Naive thymus-derived CD4-positive, alpha-beta T cell (primary cell): Measurements from ENCODE around the gene CEP97. TPM values are rescaled to one million over a fixed set of nuclear protein-coding genes. Genes with fewer than 3 reads are reported as not detected.

Experiments used
- ATAC-seq: fragments of 150-1000 bp; cut with Tn5 transposase; 2 replicates; pipeline ENCODE4 v1.10.0; 2021; ENCODE audit warnings: mild to moderate bottlenecking, moderate library complexity
- CTCF ChIA-PET: fragments of 350-600 bp; sonication (Branson Sonifier 250); formaldehyde crosslinking; loops from one replicate; lab custom pipeline; 2021; ENCODE audit warnings: antibody characterized with exemption; lab: Charles Lee
- POLR2A ChIA-PET: fragments of 350-600 bp; sonication (Branson Sonifier 250); formaldehyde crosslinking; loops from one replicate; lab custom pipeline; 2021; ENCODE audit warnings: antibody characterized with exemption, inconsistent platforms; lab: Charles Lee
- DNase-seq, 9 donors: peaks; one replicate each; pipeline versions ENCODE4 v3.0.0 to v3.0.0-alpha.2; 2020 to 2022; ENCODE audit warnings: mixed read lengths in 1 of 9
- H3K27ac ChIP-seq: one replicate; pipeline ENCODE4 v1.7.0; 2013; ENCODE audit warnings: mild to moderate bottlenecking, low read depth, low read length, moderate library complexity
- H3K27me3 ChIP-seq, 2 donors: one replicate each; pipeline ENCODE4 v1.7.0; 2013; ENCODE audit warnings: low read length in 2 of 2, mild to moderate bottlenecking in 2 of 2, moderate library complexity in 2 of 2; ENCODE audit not compliant: control insufficient read depth in 2 of 2, insufficient read depth in 2 of 2
- H3K36me3 ChIP-seq, 3 experiments: 1 replicate in 2 of 3; 2 replicates in 1 of 3; pipeline ENCODE4 v1.7.0; 2013; ENCODE audit warnings: low read length in 3 of 3, mild to moderate bottlenecking in 3 of 3, moderate library complexity in 1 of 3; ENCODE audit not compliant: insufficient read depth in 3 of 3, control insufficient read depth in 2 of 3
- H3K4me1 ChIP-seq, 2 donors: one replicate each; pipeline ENCODE4 v1.7.0; 2013; ENCODE audit warnings: low read length in 2 of 2, mild to moderate bottlenecking in 2 of 2, moderate library complexity in 1 of 2; ENCODE audit not compliant: control insufficient read depth in 2 of 2, insufficient read depth in 2 of 2
- H3K4me3 ChIP-seq: 2 replicates; pipeline ENCODE4 v1.7.0; 2013; ENCODE audit warnings: mild to moderate bottlenecking, low read length
- H3K9me3 ChIP-seq, 3 experiments: 1 replicate in 2 of 3; 2 replicates in 1 of 3; pipeline ENCODE4 v1.7.0; 2013; ENCODE audit warnings: low read length in 3 of 3; ENCODE audit not compliant: control insufficient read depth in 2 of 3
- H3K27ac Mint-ChIP-seq, 9 donors: one replicate each; pipeline ENCODE4 v1.8.0; 2020 to 2022; ENCODE audit warnings: mixed read lengths in 9 of 9, mild to moderate bottlenecking in 8 of 9, moderate library complexity in 5 of 9, inconsistent platforms in 2 of 9
- H3K27me3 Mint-ChIP-seq, 5 donors: one replicate each; pipeline ENCODE4 v1.8.0; 2021 to 2022; ENCODE audit warnings: mixed read lengths in 5 of 5, mild to moderate bottlenecking in 1 of 5
- H3K36me3 Mint-ChIP-seq, 5 donors: one replicate each; pipeline ENCODE4 v1.8.0; 2020 to 2022; ENCODE audit warnings: mixed read lengths in 5 of 5, mild to moderate bottlenecking in 3 of 5, inconsistent platforms in 1 of 5
- H3K4me1 Mint-ChIP-seq, 7 donors: one replicate each; pipeline ENCODE4 v1.8.0; 2020 to 2022; ENCODE audit warnings: mixed read lengths in 7 of 7, mild to moderate bottlenecking in 3 of 7, inconsistent platforms in 1 of 7
- H3K4me3 Mint-ChIP-seq, 10 donors: one replicate each; pipeline ENCODE4 v1.8.0; 2020 to 2022; ENCODE audit warnings: mild to moderate bottlenecking in 10 of 10, mixed read lengths in 10 of 10, moderate library complexity in 6 of 10, inconsistent platforms in 2 of 10
- H3K9me3 Mint-ChIP-seq, 11 donors: one replicate each; pipeline ENCODE4 v1.8.0; 2020 to 2022; ENCODE audit warnings: mixed read lengths in 11 of 11, mild to moderate bottlenecking in 4 of 11, inconsistent platforms in 1 of 11, moderate library complexity in 1 of 11
- intact Hi-C, 2 donors: fragments of 100-400 bp; cut with micrococcal nuclease; formaldehyde crosslinking; loops; one replicate each; pipeline ENCODE4 v1.15.1; 2023
- polyA plus RNA-seq, 2 donors: library from polyadenylated mRNA; unstranded; fragments of 300-500 nt; fragmentation: Illumina TruSeq; gene quantifications; one replicate each; pipeline ENCODE4 v1.2.3, GENCODE V29; 2021
- total RNA-seq, 6 experiments: library from RNA in 5 of 6; stranded (reverse) in 5 of 6; gene quantifications; 1 replicate in 5 of 6; 2 replicates in 1 of 6; pipeline ENCODE4 v1.2.3 and lab custom pipeline; 2021 to 2026

CEP97 gene
- total and polyA plus RNA-seq, 7 experiments from 2014 or later, result 3.4 to 21.7 (median 6.7) TPM

DNA sequence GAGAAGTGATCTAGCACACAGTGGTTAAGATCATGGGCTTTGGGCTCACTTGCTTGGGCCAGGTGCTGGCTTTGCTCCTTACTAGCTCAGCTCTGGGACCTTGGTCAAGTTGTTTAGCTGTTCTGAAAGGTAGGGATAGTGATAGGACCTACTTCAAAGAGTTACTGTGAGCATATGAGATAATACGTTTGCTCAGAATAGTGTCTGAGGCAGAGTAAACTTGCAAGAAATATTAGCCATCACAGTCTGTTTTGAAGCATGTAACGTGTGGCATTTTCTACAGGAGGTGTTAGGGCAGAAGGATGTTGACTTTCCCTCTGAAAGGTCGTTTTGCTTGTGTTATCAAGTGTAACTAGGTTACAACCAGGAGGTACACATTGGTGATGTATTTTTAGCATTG, 90.4 kb downstream of the CEP97 start:
- Mint-ChIP-seq H3K4me1 (peaks cover 9 to 70% (median 54%) of the 10 kb centered on the region in 7 donors), H3K4me3 (peak overlapping the region in 5 of 10 donors; percentile 9 to 27 (median 16)), H3K9me3 (no peaks in the 10 kb centered on the region), H3K36me3 (peaks cover 7 to 34% (median 25%) of the 10 kb centered on the region in 5 donors), H3K27ac (peak overlapping the region in 8 of 9 donors; percentile 3 to 87 (median 76)), H3K27me3 (no peaks in the 10 kb centered on the region)
- DNase-seq (peak in 2 of 9 donors; percentile 23 to 24), ATAC-seq (peak; percentile 51)
- POLR2A ChIA-PET, result interaction anchor here (0.5 to 3.0 kb wide), 9 partner anchors 19 to 411 kb away, joined by 3 to 28 read pairs (median 4); partner anchors contain the start of genes NFKBIZ and RPL24
- Histone ChIP-seq H3K9me3 (no peaks in the 10 kb centered on the region), H3K27me3 (no peaks in the 10 kb centered on the region), H3K36me3 (peaks cover 2 to 26% (median 5%) of the 10 kb centered on the region in 3 experiments), H3K4me1 (peaks cover 0 to 22% of the 10 kb centered on the region in 2 donors), H3K27ac (no peak overlapping the region), H3K4me3 (no peak overlapping the region)
- CTCF ChIA-PET, result interaction anchor here (1.0 to 15.9 kb wide), 5 partner anchors 11 to 412 kb away, joined by 3 to 423 read pairs (median 7); partner anchors contain the start of gene NFKBIZ
- intact Hi-C loops, result loop anchor here (5.0 kb wide), 3 partner anchors 242 to 562 kb away; no protein-coding TSS in a partner anchor

GRCh38 chr3:101816215-101817149, 92.1 kb downstream of the CEP97 start:
- Histone ChIP-seq H3K27ac (no peak overlapping the region), H3K9me3 (no peaks in the 10 kb centered on the region), H3K4me1 (peaks cover 0 to 12% of the 10 kb centered on the region in 2 donors), H3K36me3 (peaks cover 5 to 36% (median 7%) of the 10 kb centered on the region in 3 experiments), H3K4me3 (no peak overlapping the region), H3K27me3 (no peaks in the 10 kb centered on the region)
- H3K27me3 Mint-ChIP-seq, result no peaks in the 10 kb centered on the region
- ChIA-PET POLR2A (interaction anchor here (0.7 to 1.1 kb wide), 5 partner anchors 10 to 409 kb away, joined by 3 to 4 read pairs (median 4); partner anchors contain the start of gene NFKBIZ), CTCF (interaction anchor here (0.7 to 3.8 kb wide), 5 partner anchors 8 to 410 kb away, joined by 3 to 19 read pairs (median 3); no protein-coding TSS in a partner anchor)
- ATAC-seq (no peak), DNase-seq (no peak)
- no peak overlapping the region for H3K4me3 Mint-ChIP-seq
- intact Hi-C loops, result loop anchor here in 1 of 2 donors (5.0 kb wide), 1 partner anchor 561 kb away; no protein-coding TSS in a partner anchor
- H3K27ac Mint-ChIP-seq, result peak overlapping the region in 8 of 9 donors; percentile 19 to 81 (median 60)
- no peaks in the 10 kb centered on the region for H3K9me3 Mint-ChIP-seq
- peaks cover 10 to 60% (median 42%) of the 10 kb centered on the region in 7 donors for H3K4me1 Mint-ChIP-seq
- H3K36me3 Mint-ChIP-seq, result peaks cover 7 to 42% (median 33%) of the 10 kb centered on the region in 5 donors

GRCh38 chr3:101817992-101818391, 93.6 kb downstream of the CEP97 start:
- Mint-ChIP-seq H3K27me3 (no peaks in the 10 kb centered on the region), H3K36me3 (peaks cover 7 to 50% (median 45%) of the 10 kb centered on the region in 5 donors), H3K4me3 (no peak overlapping the region), H3K27ac (peak overlapping the region in 7 of 9 donors; percentile 10 to 75 (median 43)), H3K4me1 (peaks cover 15 to 65% (median 47%) of the 10 kb centered on the region in 7 donors), H3K9me3 (no peaks in the 10 kb centered on the region)
- no peak for ATAC-seq
- intact Hi-C loops, result loop anchor here in 1 of 2 donors (5.0 kb wide), 1 partner anchor 559 kb away; no protein-coding TSS in a partner anchor
- DNase-seq, result no peak
- no peak overlapping the region for H3K4me3 ChIP-seq
- H3K9me3 ChIP-seq, result no peaks in the 10 kb centered on the region
- H3K27ac ChIP-seq, result no peak overlapping the region
- H3K27me3 ChIP-seq, result no peaks in the 10 kb centered on the region
- POLR2A ChIA-PET, result interaction anchor here (0.7 to 1.1 kb wide), 7 partner anchors 11 to 408 kb away, joined by 3 to 7 read pairs (median 3); partner anchors contain the start of gene NFKBIZ
- CTCF ChIA-PET, result interaction anchor here (3.8 kb wide), 1 partner anchor 407 kb away, joined by 19 read pairs; no protein-coding TSS in a partner anchor
- H3K4me1 ChIP-seq, result peaks cover 0 to 12% of the 10 kb centered on the region in 2 donors
- H3K36me3 ChIP-seq, result peaks cover 5 to 38% (median 11%) of the 10 kb centered on the region in 3 experiments

- no peak overlapping the region for H3K4me3 ChIP-seq
- H3K36me3 Mint-ChIP-seq, result peaks cover 7 to 52% (median 45%) of the 10 kb centered on the region in 5 donors
- intact Hi-C loops, result loop anchor here in 1 of 2 donors (5.0 kb wide), 1 partner anchor 558 kb away; no protein-coding TSS in a partner anchor
- H3K4me3 Mint-ChIP-seq, result no peak overlapping the region
- ATAC-seq (peak; percentile 79), DNase-seq (no peak)
- peaks cover 16 to 50% (median 35%) of the 10 kb centered on the region in 7 donors for H3K4me1 Mint-ChIP-seq
- H3K27me3 ChIP-seq, result no peaks in the 10 kb centered on the region
- peaks cover 0 to 1% of the 10 kb centered on the region in 2 donors for H3K4me1 ChIP-seq
- no peak overlapping the region for H3K27ac ChIP-seq
- H3K36me3 ChIP-seq, result peaks cover 5 to 34% (median 11%) of the 10 kb centered on the region in 3 experiments
- H3K9me3 ChIP-seq, result no peaks in the 10 kb centered on the region
- no peaks in the 10 kb centered on the region for H3K27me3 Mint-ChIP-seq
- POLR2A ChIA-PET, result no interaction called here
- no peaks in the 10 kb centered on the region for H3K9me3 Mint-ChIP-seq
- CTCF ChIA-PET, result interaction anchor here (1.3 kb wide), 1 partner anchor 409 kb away, joined by 4 read pairs; no protein-coding TSS in a partner anchor
- H3K27ac Mint-ChIP-seq, result peak overlapping the region in 3 of 9 donors; percentile 28 to 75 (median 31)
These were observed 95.3 kb downstream of the CEP97 start for GRCh38 chr3:101819649-101820206.

Other genes with a start within 250 kb of the CEP97 start
- gene SENP7, start 211.4 kb upstream of the CEP97 start, total RNA-seq, result 10 to 100 TPM; 28.8 to 79.0 (median 49.5) TPM
- 10 to 100 TPM; 14.0 TPM for gene SENP7, start 211.4 kb upstream of the CEP97 start, polyA plus RNA-seq
- gene TRMT10C, start 162.7 kb upstream of the CEP97 start, total RNA-seq, result 10 to 100 TPM; 24.1 to 32.7 (median 27.1) TPM
- gene TRMT10C, start 162.7 kb upstream of the CEP97 start, polyA plus RNA-seq, result 10 to 100 TPM; 27.6 to 37.3 TPM
- gene PCNP, start 150.4 kb upstream of the CEP97 start, total RNA-seq, result 100 to 1,000 TPM; 129 to 172 (median 160) TPM
- 100 to 1,000 TPM in 1 of 2 donors, 10 to 100 TPM in 1; 78.2 to 138 TPM for gene PCNP, start 150.4 kb upstream of the CEP97 start, polyA plus RNA-seq
- 10 to 100 TPM; 31.9 to 68.2 (median 54.2) TPM for gene ZBTB11, start 47.5 kb upstream of the CEP97 start, total RNA-seq
- gene ZBTB11, start 47.5 kb upstream of the CEP97 start, polyA plus RNA-seq, result 10 to 100 TPM; 10.5 to 16.3 TPM
- gene RPL24, start 37.9 kb upstream of the CEP97 start, total RNA-seq, result 1,000 to 10,000 TPM; 1,072 to 1,652 (median 1,599) TPM
- gene RPL24, start 37.9 kb upstream of the CEP97 start, polyA plus RNA-seq, result 1,000 to 10,000 TPM; 1,238 to 1,434 TPM
- gene NXPE3, start 54.6 kb downstream of the CEP97 start, total RNA-seq, result 10 to 100 TPM; 25.9 to 48.7 (median 35.5) TPM
- 10 to 100 TPM; 55.7 to 71.0 TPM for gene NXPE3, start 54.6 kb downstream of the CEP97 start, polyA plus RNA-seq
- gene NFKBIZ, start 124.9 kb downstream of the CEP97 start, total RNA-seq, result 100 to 1,000 TPM; 108 to 913 (median 140) TPM
- 10 to 100 TPM; 21.0 to 30.8 TPM for gene NFKBIZ, start 124.9 kb downstream of the CEP97 start, polyA plus RNA-seq